MM.1S (cell line): ENCODE measurements around the gene BLOC1S3.

Experiments used
- DNase-seq: peaks from one replicate; pipeline ENCODE4 v3.0.0-alpha.2; 2015
- H2AFZ ChIP-seq: fragments of 300-600 bp; sonication (generic); 2 replicates; pipeline ENCODE4 v1.6.0; 2016; ENCODE audit warnings: antibody characterized with exemption, low read length
- H3F3A ChIP-seq: fragments of 300-600 bp; sonication (generic); 2 replicates; pipeline ENCODE4 v1.6.1; 2016; ENCODE audit warnings: mild to moderate bottlenecking, antibody characterized with exemption, low read length, moderate library complexity, mixed read lengths; ENCODE audit not compliant: insufficient read depth
- H3K27ac ChIP-seq: fragments of 300-600 bp; sonication (generic); 2 replicates; pipeline ENCODE4 v1.5.1; 2016; ENCODE audit warnings: mild to moderate bottlenecking, low read length
- H3K27me3 ChIP-seq: fragments of 300-600 bp; sonication (generic); replicated peaks from 2 replicates; pipeline ENCODE4 v1.6.0; 2016; ENCODE audit warnings: low read length; ENCODE audit not compliant: insufficient read depth
- H3K36me3 ChIP-seq: fragments of 300-600 bp; sonication (generic); replicated peaks from 2 replicates; pipeline ENCODE4 v1.6.1; 2016; ENCODE audit warnings: mild to moderate bottlenecking, low read length, mixed read lengths; ENCODE audit not compliant: insufficient read depth
- H3K4me1 ChIP-seq: fragments of 300-600 bp; sonication (generic); 2 replicates; pipeline ENCODE4 v1.6.1; 2016; ENCODE audit warnings: low read length, mixed read lengths
- H3K4me2 ChIP-seq: fragments of 300-600 bp; sonication (generic); 2 replicates; pipeline ENCODE4 v1.6.0; 2016; ENCODE audit warnings: low read depth, low read length
- H3K4me3 ChIP-seq: fragments of 300-600 bp; sonication (generic); 2 replicates; pipeline ENCODE4 v1.5.1; 2016; ENCODE audit warnings: low read length, mixed read lengths
- H3K79me2 ChIP-seq: fragments of 300-600 bp; sonication (generic); 2 replicates; pipeline ENCODE4 v1.6.1; 2016; ENCODE audit warnings: mixed run types, low read length, mixed read lengths
- H3K9ac ChIP-seq: fragments of 300-600 bp; sonication (generic); 2 replicates; pipeline ENCODE4 v1.6.1; 2016; ENCODE audit warnings: low read length, mixed read lengths
- H3K9me2 ChIP-seq: fragments of 300-600 bp; sonication (generic); replicated peaks from 2 replicates; pipeline ENCODE4 v1.6.1; 2016; ENCODE audit warnings: mild to moderate bottlenecking, low read length, mixed read lengths; ENCODE audit not compliant: insufficient read depth
- H3K9me3 ChIP-seq: fragments of 300-600 bp; sonication (generic); replicated peaks from 2 replicates; pipeline ENCODE4 v1.6.1; 2016; ENCODE audit warnings: mild to moderate bottlenecking, low read length, mixed read lengths; ENCODE audit not compliant: insufficient read depth
- H4K20me1 ChIP-seq: fragments of 300-600 bp; sonication (generic); 2 replicates; pipeline ENCODE4 v1.6.1; 2016; ENCODE audit warnings: mild to moderate bottlenecking, low read length, moderate library complexity, mixed read lengths; ENCODE audit not compliant: insufficient read depth
- EZH2 ChIP-seq: fragments of 300-600 bp; sonication (generic); optimal IDR thresholded peaks from 2 replicates; pipeline ENCODE3; 2017; ENCODE audit warnings: low read depth, mild to moderate bottlenecking, antibody characterized with exemption, low read length, mixed read lengths
- EZH2phosphoT487 ChIP-seq: fragments of 300-600 bp; sonication (generic); IDR thresholded peaks from 2 replicates; pipeline ENCODE4 v1.6.1; 2018; ENCODE audit warnings: antibody characterized with exemption, low read length
- TF ChIP-seq, protein P1 (sequence below): fragments of 300-600 bp; sonication (generic); IDR thresholded peaks from 2 replicates; pipeline ENCODE4 v1.5.1; 2016; ENCODE audit warnings: antibody characterized with exemption, low read length, mixed read lengths

Gene BLOC1S3

DNA sequence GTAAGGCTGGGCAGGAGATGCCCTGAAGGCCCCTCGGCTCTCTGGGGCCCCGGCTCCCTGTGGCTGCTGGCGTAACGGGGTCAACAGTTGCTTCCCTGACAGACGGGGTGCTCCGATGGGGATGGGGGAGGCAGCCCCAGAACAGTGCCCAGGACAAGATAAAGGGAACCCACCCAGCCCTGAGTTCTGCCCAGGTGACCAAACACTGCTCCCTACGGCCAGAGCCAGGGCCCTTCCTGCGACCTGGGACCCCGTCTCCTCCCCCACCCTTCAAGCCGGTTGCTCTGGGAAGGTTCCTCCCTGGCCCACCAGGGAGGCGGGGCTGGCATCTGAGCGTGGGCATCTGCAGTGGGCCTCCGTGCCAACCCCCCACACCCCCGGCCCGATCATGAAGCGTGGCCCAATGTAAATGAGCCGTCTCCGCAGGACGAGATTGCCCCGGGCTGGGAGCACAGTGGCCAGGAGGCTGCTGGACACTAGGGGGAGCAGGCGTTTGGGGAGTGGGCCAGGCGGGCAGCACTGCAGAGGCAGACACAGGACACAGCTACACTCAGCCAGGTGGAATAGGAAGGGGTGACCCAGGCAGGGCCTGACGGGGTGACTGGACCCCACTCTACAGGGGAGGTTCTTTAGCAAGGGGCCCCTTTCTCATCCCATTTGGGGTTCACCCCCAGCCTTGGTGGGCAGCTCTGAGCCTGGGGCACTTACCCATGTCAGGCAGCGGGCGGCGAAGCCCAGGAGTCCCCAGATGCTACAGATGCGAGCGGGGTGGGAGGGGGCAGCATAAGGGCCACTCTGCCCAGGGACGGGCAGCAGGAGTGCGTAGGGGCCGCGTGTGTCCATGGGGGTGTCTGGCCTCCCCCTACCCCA, 16.6 kb upstream of the BLOC1S3 start:
- no peaks in the 10 kb centered on the region for H3K36me3 ChIP-seq
- TF ChIP-seq EZH2 (no peak), EZH2phosphoT487 (no peak)
- TF ChIP-seq, protein P1, sequence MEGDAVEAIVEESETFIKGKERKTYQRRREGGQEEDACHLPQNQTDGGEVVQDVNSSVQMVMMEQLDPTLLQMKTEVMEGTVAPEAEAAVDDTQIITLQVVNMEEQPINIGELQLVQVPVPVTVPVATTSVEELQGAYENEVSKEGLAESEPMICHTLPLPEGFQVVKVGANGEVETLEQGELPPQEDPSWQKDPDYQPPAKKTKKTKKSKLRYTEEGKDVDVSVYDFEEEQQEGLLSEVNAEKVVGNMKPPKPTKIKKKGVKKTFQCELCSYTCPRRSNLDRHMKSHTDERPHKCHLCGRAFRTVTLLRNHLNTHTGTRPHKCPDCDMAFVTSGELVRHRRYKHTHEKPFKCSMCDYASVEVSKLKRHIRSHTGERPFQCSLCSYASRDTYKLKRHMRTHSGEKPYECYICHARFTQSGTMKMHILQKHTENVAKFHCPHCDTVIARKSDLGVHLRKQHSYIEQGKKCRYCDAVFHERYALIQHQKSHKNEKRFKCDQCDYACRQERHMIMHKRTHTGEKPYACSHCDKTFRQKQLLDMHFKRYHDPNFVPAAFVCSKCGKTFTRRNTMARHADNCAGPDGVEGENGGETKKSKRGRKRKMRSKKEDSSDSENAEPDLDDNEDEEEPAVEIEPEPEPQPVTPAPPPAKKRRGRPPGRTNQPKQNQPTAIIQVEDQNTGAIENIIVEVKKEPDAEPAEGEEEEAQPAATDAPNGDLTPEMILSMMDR, result peak; percentile 45
- DNase-seq, result no peak
- H3K79me2 ChIP-seq, result no peaks in the 10 kb centered on the region
- H4K20me1 ChIP-seq, result no peaks in the 10 kb centered on the region
- H3K4me2 ChIP-seq, result no peak overlapping the region
- H3K9ac ChIP-seq, result no peak overlapping the region
- no peaks in the 10 kb centered on the region for H3K9me3 ChIP-seq
- peaks cover 41% of the 10 kb centered on the region for H3K27me3 ChIP-seq
- no peak overlapping the region for H2AFZ ChIP-seq
- H3F3A ChIP-seq, result no peaks in the 10 kb centered on the region
- no peaks in the 10 kb centered on the region for H3K4me1 ChIP-seq
- H3K4me3 ChIP-seq, result no peak overlapping the region
- H3K27ac ChIP-seq, result no peak overlapping the region
- H3K9me2 ChIP-seq, result no peaks in the 10 kb centered on the region

DNA sequence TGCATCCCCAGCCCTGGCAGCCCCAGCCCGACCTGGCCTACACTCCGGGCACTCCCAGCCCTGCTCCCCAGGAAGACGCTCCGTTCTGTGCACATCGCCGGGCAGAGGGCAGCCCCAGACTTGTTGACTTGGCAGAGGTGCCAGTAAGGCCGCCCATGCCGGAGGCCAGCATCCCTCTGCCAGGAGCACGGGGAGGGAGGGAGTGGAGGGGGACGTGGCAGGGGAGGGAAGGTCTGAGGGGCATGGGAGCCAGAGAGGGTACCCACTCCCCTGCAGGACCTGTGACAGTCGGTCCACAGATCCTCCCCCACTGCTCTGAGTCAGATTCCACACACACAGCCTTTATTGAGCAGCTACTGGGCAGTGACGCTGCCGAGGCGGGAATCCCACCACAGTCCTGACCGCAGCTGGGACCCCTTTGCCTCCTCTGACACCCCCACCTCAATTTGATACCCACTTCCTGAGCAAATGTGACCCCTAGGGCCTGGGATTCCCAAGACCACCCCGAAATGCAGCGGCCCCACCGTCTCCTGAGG, 15.9 kb upstream of the BLOC1S3 start:
- no peaks in the 10 kb centered on the region for H3K4me1 ChIP-seq
- H3K27ac ChIP-seq, result no peak overlapping the region
- H3K9me2 ChIP-seq, result no peaks in the 10 kb centered on the region
- H3K4me3 ChIP-seq, result no peak overlapping the region
- peaks cover 37% of the 10 kb centered on the region for H3K27me3 ChIP-seq
- no peak overlapping the region for H3K9ac ChIP-seq
- H3K36me3 ChIP-seq, result no peaks in the 10 kb centered on the region
- H3K79me2 ChIP-seq, result no peaks in the 10 kb centered on the region
- H4K20me1 ChIP-seq, result no peaks in the 10 kb centered on the region
- no peaks in the 10 kb centered on the region for H3F3A ChIP-seq
- no peak overlapping the region for H3K4me2 ChIP-seq
- TF ChIP-seq EZH2 (no peak), EZH2phosphoT487 (no peak)
- TF ChIP-seq, protein P1, result no peak
- DNase-seq, result no peak
- H2AFZ ChIP-seq, result no peak overlapping the region
- H3K9me3 ChIP-seq, result no peaks in the 10 kb centered on the region

DNA sequence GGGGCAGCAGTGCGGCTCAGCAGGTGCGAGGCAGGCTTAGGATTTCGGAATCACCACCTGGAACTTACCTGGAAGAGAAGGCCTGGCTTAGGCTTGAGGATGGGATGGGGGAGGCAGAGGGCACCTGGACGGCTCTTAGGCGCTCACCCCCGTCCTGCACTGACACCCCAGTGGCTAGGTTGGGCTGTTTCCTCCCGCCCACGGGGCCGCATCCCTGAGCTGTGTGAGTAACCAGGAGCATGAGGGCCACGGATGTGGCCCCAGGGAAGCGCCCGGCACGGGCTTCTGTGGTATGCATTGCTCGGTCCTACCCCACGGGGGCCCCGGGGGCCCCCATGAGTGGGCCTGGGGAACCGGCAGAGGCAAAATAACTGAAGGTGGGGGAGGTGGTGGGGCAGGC, 15.4 kb upstream of the BLOC1S3 start:
- H3K9ac ChIP-seq, result no peak overlapping the region
- H2AFZ ChIP-seq, result no peak overlapping the region
- peaks cover 33% of the 10 kb centered on the region for H3K27me3 ChIP-seq
- H3K4me2 ChIP-seq, result no peak overlapping the region
- H3F3A ChIP-seq, result no peaks in the 10 kb centered on the region
- no peak overlapping the region for H3K4me3 ChIP-seq
- DNase-seq, result no peak
- no peak overlapping the region for H3K27ac ChIP-seq
- H3K36me3 ChIP-seq, result no peaks in the 10 kb centered on the region
- H3K9me2 ChIP-seq, result no peaks in the 10 kb centered on the region
- no peaks in the 10 kb centered on the region for H3K9me3 ChIP-seq
- H3K4me1 ChIP-seq, result no peaks in the 10 kb centered on the region
- no peaks in the 10 kb centered on the region for H4K20me1 ChIP-seq
- TF ChIP-seq, protein P1, result no peak
- TF ChIP-seq EZH2 (no peak), EZH2phosphoT487 (no peak)
- H3K79me2 ChIP-seq, result no peaks in the 10 kb centered on the region
